ENCODE measurements around the gene CLASP2.

GRCh38 chr3:33634262-33634661 lies 83.8 kb downstream of the CLASP2 start:
- TF ChIP-seq CTCF (conservative IDR thresholded peaks at IDR 0.05) (no peak), ZFX (IDR thresholded peaks at IDR 0.05) (no peak)

Data from C4-2B (cell line).